ENCODE measurements around the gene MYOT.
"Not testable (repeated sequence)": the region's sequence is repeated elsewhere in the genome, so short reads cannot be mapped to it uniquely, and the experiment has no call there.

MYOT gene

DNA sequence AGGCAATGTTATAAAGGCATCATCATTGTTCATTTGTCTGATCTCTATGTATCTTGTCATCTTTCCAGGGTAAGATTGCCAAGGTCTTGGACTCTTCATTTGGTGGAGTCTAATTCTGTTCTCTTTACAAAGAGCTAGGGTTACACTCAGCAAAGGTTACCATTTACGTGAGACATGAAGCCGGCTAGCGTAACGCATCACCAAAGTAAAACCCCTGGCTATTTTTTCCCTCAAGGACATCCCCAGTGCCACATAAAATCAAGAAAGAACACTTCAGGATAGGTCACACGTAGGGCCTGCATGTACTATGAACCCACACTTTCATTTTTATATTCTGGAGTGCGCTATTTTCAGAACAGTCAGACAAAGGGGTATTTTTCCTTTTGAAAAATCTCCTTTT, 20.0 kb upstream of the MYOT start:
- no peak for DNase-seq (ENCODE audit: low read depth)
- H3K4me3 ChIP-seq (ENCODE audit: low read length) = no peak overlapping the region
- TF ChIP-seq, protein P1, sequence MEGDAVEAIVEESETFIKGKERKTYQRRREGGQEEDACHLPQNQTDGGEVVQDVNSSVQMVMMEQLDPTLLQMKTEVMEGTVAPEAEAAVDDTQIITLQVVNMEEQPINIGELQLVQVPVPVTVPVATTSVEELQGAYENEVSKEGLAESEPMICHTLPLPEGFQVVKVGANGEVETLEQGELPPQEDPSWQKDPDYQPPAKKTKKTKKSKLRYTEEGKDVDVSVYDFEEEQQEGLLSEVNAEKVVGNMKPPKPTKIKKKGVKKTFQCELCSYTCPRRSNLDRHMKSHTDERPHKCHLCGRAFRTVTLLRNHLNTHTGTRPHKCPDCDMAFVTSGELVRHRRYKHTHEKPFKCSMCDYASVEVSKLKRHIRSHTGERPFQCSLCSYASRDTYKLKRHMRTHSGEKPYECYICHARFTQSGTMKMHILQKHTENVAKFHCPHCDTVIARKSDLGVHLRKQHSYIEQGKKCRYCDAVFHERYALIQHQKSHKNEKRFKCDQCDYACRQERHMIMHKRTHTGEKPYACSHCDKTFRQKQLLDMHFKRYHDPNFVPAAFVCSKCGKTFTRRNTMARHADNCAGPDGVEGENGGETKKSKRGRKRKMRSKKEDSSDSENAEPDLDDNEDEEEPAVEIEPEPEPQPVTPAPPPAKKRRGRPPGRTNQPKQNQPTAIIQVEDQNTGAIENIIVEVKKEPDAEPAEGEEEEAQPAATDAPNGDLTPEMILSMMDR (IDR thresholded peaks at IDR 0.05; ENCODE audit: insufficient read depth, low read depth, low read length, missing control alignments) = no peak

DNA sequence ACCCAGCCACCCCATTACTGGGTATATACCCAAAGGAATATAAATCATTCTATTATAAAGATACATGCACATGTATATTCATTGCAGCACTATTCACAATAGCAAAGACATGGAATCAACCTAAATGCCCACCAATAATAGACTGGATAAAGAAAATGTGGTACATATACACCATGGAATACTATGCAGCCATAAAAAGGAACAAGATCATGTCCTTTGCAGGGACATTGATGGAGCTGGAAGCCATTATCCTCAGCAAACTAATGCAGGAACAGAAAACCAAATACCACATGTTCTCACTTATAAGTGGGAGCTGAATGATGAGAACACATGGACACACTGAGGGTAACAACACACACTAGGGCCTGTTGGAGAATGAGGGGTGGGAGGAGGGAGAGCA, 14.5 kb upstream of the MYOT start:
- DNase-seq (ENCODE audit: low read depth); H3K4me3 ChIP-seq (ENCODE audit: low read length): not testable (repeated sequence)

DNA sequence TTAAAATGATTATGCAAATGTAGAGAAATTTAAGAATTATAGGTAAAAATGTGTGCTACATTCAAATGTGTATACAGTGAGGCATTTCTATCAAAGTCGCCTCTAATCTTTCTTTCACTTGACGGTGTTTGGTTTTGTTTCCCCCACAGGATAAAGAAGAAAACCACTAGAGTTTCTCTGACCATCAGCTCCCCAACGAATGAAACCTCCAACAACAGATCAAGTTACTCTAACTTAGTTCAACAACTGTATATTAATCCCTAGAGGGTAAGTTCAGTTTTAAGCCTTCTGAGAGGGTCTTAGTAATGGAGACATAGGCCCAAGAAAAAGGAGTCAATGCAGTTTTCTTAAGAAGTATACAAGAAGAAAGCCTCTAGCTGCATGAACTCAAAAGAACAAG, 11.5 kb upstream of the MYOT start:
- TF ChIP-seq, protein P1 (IDR thresholded peaks at IDR 0.05; ENCODE audit: insufficient read depth, low read depth, low read length, missing control alignments) = no peak
- H3K4me3 ChIP-seq (ENCODE audit: low read length) = no peak overlapping the region
- DNase-seq (ENCODE audit: low read depth) = no peak

DNA sequence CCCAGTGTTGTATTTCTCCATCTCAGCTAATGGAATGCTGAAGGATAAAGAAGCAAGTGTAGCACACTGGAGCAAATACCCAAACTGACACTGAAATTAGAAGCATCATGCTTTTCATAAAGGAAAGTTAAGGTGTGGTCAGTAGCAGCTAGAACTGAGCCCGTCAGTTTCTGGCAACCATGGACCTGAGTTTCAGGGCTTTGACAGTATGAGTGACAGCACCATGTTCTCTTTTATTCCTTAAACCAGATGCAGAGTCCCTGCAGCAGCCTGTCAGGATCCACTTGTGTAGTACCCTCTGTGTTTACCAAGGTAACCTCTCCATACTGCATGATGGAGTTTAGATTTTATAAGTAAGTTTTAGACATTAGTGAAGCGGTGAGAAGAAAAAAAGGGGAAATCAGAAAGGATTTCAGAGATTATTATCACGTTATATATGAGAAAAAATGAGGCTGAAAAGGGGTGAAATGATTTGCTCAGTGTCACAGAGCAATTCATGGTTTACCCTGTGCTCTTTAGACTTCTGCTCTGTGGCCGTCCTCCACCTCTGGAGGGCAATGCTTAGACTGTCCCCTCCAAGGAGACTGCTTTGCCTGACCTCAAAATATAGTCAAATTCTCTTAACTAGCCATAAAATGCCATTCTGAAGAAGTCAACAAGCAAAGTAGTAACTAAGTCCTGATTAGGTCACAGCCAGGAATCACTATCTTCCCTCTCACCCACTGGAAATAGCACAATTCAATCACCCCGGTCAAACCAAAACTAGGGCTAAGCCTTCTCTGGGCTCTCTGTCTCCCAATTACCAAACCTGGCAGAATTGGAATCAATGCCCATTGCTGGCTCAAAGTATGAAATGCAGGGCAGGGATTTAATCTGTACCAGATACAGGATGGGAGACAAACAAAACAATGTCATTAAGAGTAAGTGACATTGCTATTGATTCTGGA, 10.5 kb upstream of the MYOT start:
- TF ChIP-seq, protein P1 (IDR thresholded peaks at IDR 0.05; ENCODE audit: insufficient read depth, low read depth, low read length, missing control alignments) = no peak
- no peak for DNase-seq (ENCODE audit: low read depth)

DNA sequence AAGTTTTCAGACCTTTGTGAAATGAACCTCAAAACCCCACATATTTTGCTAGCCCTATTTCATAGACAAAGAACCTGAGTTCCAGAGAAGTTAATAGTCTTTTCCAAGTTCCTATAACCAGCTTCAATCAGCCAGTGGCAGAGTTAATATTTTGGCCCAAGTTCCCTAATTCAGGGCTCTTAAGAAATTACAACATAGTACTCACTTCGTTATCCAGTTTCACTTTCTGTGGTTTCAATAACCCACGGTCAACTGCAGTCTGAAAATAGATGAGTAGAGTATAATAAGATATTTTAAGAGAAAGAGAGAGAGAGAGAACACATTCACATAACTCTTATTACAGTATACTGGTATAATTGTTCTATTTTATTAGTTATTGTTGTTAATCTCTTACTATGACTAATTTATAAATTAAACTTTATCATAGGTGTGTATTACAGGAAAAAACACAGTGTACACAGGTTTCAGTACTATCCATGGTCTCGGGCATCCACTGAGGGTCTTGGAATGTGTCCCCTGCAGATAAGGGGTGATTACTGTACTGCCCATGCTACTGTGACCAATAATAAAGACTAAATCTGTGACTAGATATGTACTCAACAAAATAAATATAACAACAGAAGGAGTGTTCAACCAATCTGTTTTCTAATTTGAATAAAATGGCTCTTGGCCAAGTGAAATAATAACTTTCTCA, 9.3 kb upstream of the MYOT start:
- TF ChIP-seq, protein P1 (IDR thresholded peaks at IDR 0.05; ENCODE audit: insufficient read depth, low read depth, low read length, missing control alignments) = no peak
- peak; percentile 9 for DNase-seq (ENCODE audit: low read depth)
- no peak overlapping the region for H3K4me3 ChIP-seq (ENCODE audit: low read length)

More for the DNA sequence above, 10.5 kb upstream of the MYOT start:
- no peak overlapping the region for H3K4me3 ChIP-seq (ENCODE audit: low read length)

DNA sequence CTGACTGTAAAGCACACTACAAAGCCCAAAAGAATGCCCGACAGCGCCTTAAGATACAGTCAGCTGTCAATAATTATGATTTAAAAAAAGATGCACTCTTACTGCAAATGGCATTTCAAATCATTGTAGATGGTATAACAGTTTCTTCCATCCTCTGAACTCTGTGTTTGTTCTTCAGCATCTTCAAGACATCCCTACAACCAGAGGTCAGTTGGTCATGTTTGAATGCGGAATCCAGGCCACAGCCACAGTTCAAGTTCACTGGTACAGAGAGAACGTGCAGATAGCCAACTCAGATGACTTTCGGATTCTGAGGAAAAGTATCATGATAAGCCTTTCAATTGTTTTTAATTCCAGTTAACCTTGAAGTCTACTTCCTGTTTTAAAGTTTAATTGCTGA, 8.7 kb upstream of the MYOT start:
- no peak overlapping the region for H3K4me3 ChIP-seq (ENCODE audit: low read length)
- TF ChIP-seq, protein P1 (IDR thresholded peaks at IDR 0.05; ENCODE audit: insufficient read depth, low read depth, low read length, missing control alignments) = no peak

DNA sequence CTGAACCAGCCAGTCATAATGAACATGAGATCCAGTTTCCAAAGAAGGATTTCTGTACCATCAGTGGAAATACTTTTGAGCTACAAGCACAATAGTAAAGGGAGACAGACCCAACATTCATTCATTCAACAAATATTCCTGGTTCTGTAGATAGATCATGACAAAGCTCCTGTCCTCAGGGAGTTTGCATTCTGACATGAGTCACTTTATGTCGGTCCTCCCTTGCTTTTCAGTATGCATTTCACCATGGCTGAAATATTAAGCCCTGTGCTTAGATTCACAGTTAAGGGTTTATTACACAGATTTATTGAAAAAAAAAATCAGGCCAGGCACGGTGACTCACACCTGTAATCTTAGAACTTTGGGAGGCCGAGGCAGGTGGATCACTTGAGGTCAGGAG, 5.4 kb upstream of the MYOT start:
- TF ChIP-seq, protein P1 (IDR thresholded peaks at IDR 0.05; ENCODE audit: insufficient read depth, low read depth, low read length, missing control alignments) = no peak
- no peak overlapping the region for H3K4me3 ChIP-seq (ENCODE audit: low read length)
- no peak for DNase-seq (ENCODE audit: low read depth)

More for the DNA sequence above, 8.7 kb upstream of the MYOT start:
- DNase-seq (ENCODE audit: low read depth) = no peak

DNA sequence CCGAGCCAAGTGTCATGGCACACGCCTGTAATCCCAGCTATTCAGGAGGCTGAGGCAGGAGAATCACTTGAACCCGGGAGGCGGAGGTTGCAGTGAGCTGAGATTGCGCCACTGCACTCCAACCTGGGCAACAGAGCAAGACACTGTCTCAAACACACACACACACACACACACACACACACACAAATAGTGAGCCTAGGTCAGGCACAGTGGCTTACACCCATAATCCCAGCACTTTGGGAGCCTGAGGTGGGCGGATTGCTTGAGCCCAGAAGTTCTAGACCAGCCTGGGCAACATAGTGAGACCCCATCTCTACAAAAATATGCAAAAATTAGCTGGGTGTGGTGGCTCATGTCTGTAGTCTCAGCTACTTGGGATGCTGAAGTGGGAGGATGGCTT, 4.0 kb upstream of the MYOT start:
- H3K4me3 ChIP-seq (ENCODE audit: low read length); DNase-seq (ENCODE audit: low read depth): not testable (repeated sequence)
